HepG2 (cell line): Measurements from ENCODE around the gene KDM3B. TPM values are rescaled to one million over a fixed set of nuclear protein-coding genes. Genes with fewer than 3 reads are reported as not detected.

Experiments used
- ARNT2 ChIP-seq: sonication (generic); formaldehyde crosslinking; IDR thresholded peaks from 2 replicates; pipeline ENCODE4 v1.8.0; 2022; ENCODE audit warnings: mild to moderate bottlenecking, low read depth, missing genetic modification reagents, moderate library complexity
- BORCS8-MEF2B ChIP-seq: sonication (generic); formaldehyde crosslinking; IDR thresholded peaks from 2 replicates; pipeline ENCODE4 v1.8.0; 2022; ENCODE audit warnings: mild to moderate bottlenecking, missing genetic modification reagents
- ELF1 ChIP-seq: sonication (generic); formaldehyde crosslinking; IDR thresholded peaks from 2 replicates; pipeline ENCODE4 v1.4.0; 2020; ENCODE audit warnings: missing genetic modification reagents
- HCFC1 ChIP-seq: fragments of 150-350 bp; IDR thresholded peaks from 2 replicates; pipeline ENCODE4 v1.6.1; 2014; ENCODE audit warnings: low read depth, low read length
- PBX2 ChIP-seq: IDR thresholded peaks from 2 replicates; pipeline ENCODE4 v1.6.1; 2016; ENCODE audit warnings: control low read depth
- PHB2 ChIP-seq: fragments of 450-650 bp; IDR thresholded peaks from 2 replicates; pipeline ENCODE4 v1.6.1; 2018; ENCODE audit not compliant: partially characterized antibody
- SALL1 ChIP-seq: sonication (generic); formaldehyde crosslinking; IDR thresholded peaks from 2 replicates; pipeline ENCODE4 v1.8.0; 2022; ENCODE audit warnings: mild to moderate bottlenecking, missing genetic modification reagents
- SMAD1 ChIP-seq: sonication (generic); formaldehyde crosslinking; IDR thresholded peaks from 2 replicates; pipeline ENCODE4 v1.4.0; 2020; ENCODE audit warnings: missing genetic modification reagents, low read depth, mild to moderate bottlenecking, borderline replicate concordance
- TAF1 ChIP-seq: sonication (generic); formaldehyde crosslinking; IDR thresholded peaks from 2 replicates; pipeline ENCODE4 v1.4.0; 2020; ENCODE audit warnings: missing genetic modification reagents
- TFE3 ChIP-seq: IDR thresholded peaks from 2 replicates; pipeline ENCODE4 v1.6.1; 2016
- TRIM24 ChIP-seq: sonication (generic); formaldehyde crosslinking; IDR thresholded peaks from 2 replicates; pipeline ENCODE4 v1.8.0; 2022; ENCODE audit warnings: mild to moderate bottlenecking, missing genetic modification reagents
- ZNF136 ChIP-seq: sonication (generic); formaldehyde crosslinking; IDR thresholded peaks from 2 replicates; pipeline ENCODE4 v1.8.1; 2022; ENCODE audit warnings: low read depth, mild to moderate bottlenecking, moderate library complexity, missing genetic modification reagents
- ZNF143 ChIP-seq: sonication (generic); formaldehyde crosslinking; IDR thresholded peaks from 2 replicates; pipeline ENCODE4 v1.4.0; 2020; ENCODE audit warnings: missing genetic modification reagents
- ZNF619 ChIP-seq: sonication (generic); formaldehyde crosslinking; IDR thresholded peaks from 2 replicates; pipeline ENCODE4 v1.4.0; 2020; ENCODE audit warnings: mild to moderate bottlenecking, missing genetic modification reagents
- polyA plus RNA-seq, 8 experiments: library from polyadenylated mRNA; depleted of rRNA in 3 of 8; stranded (reverse) in 7 of 8; unstranded in 1 of 8; fragments of >200 nt; fragmentation: Illumina TruSeq in 4 of 8; extraction: Trizol in 4 of 8; gene quantifications; 2 replicates each; pipeline versions ENCODE4 v1.2.1 to v1.2.3, GENCODE V29; 2011 to 2016; ENCODE audit warnings: low read depth in 4 of 8, missing spikeins in 1 of 8, mixed read lengths in 1 of 8; ENCODE audit not compliant: insufficient read depth in 1 of 8
- total RNA-seq, 5 experiments: library from RNA; depleted of rRNA; stranded (reverse); fragments of >200 nt; fragmentation: Illumina TruSeq; extraction: Trizol; gene quantifications; 2 replicates each; pipeline ENCODE4 v1.2.3, GENCODE V29; 2016; ENCODE audit warnings: low read depth in 1 of 5
- TF ChIP-seq, protein P1 (sequence below): sonication (generic); formaldehyde crosslinking; IDR thresholded peaks from 2 replicates; pipeline ENCODE4 v1.5.0; 2020; ENCODE audit warnings: mild to moderate bottlenecking, low read depth, missing genetic modification reagents, borderline replicate concordance
- TF ChIP-seq, protein P2 (sequence below): sonication (generic); formaldehyde crosslinking; IDR thresholded peaks from 2 replicates; pipeline ENCODE4 v1.4.0; 2020; ENCODE audit warnings: missing genetic modification reagents, mild to moderate bottlenecking, borderline replicate concordance
- TF ChIP-seq, protein P3 (sequence below): sonication (generic); formaldehyde crosslinking; IDR thresholded peaks from 2 replicates; pipeline ENCODE4; 2020; ENCODE audit warnings: missing genetic modification reagents, mild to moderate bottlenecking, borderline replicate concordance

The KDM3B gene
- total and polyA plus RNA-seq, 2 of the 13 experiments (the other 11 are each of a cell fraction or from before 2014, with no cell fraction given): 19.7 to 34.3 TPM

DNA sequence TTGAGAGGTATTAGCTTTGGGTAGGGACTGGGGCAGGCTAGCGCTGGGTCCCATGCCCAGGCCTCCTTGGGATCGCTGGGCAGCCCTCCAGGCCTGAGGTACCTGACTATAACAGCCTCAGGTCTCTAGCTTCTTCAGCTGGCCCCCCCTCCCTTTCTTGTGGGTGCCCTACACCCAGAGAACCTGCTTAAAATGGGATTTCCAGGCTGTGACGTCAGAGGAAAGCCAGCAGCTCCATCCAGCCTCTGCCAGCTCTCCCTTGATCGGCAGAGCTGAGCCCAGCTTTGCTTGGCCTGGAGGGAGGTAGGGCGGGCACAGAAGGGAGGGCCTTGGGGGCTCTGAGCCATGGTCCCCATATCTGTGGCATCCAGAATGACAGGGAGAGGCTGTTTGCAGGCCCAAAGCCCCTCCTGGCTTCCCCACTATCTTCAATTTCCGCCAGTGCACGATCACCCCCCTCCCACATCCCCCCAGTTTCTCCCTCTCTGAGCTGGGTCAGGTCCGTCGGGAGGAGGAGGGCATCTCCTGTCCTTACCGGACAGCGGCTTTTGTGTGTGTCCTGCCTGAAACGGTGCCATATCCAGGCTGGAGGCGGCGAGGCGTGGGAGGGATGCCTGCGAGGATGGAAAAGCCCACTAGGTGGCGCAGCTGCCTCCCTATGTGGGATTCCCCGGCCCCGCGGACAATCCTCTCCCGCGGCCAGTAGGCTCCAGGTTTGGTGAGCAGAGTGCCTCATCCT is 97.2 kb downstream of the KDM3B start (continued):
- TF ChIP-seq ZNF619 (CRISPR knock-in tag) (peak; percentile 85), ELF1 (0 out of 2 replicates have a peak, but pooled peaks have one; percentile 27), TFE3 (no peak), TRIM24 (CRISPR knock-in tag) (peak; percentile 25; the same call in 1 of the 2 replicates), PBX2 (CRISPR knock-in tag) (no peak), BORCS8-MEF2B (0 out of 2 replicates have a peak, but pooled peaks have one; percentile 22), TAF1 (CRISPR knock-in tag) (no peak), PHB2 (no peak), ZNF143 (CRISPR knock-in tag) (no peak), HCFC1 (no peak), SMAD1 (no peak), ZNF136 (0 out of 2 replicates have a peak, but pooled peaks have one; percentile 29), ARNT2 (CRISPR knock-in tag) (0 out of 2 replicates have a peak, but pooled peaks have one; percentile 25), SALL1 (peak; percentile 72)
- TF ChIP-seq, protein P1, sequence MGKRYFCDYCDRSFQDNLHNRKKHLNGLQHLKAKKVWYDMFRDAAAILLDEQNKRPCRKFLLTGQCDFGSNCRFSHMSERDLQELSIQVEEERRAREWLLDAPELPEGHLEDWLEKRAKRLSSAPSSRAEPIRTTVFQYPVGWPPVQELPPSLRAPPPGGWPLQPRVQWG (CRISPR knock-in tag): no peak
- TF ChIP-seq, protein P2, sequence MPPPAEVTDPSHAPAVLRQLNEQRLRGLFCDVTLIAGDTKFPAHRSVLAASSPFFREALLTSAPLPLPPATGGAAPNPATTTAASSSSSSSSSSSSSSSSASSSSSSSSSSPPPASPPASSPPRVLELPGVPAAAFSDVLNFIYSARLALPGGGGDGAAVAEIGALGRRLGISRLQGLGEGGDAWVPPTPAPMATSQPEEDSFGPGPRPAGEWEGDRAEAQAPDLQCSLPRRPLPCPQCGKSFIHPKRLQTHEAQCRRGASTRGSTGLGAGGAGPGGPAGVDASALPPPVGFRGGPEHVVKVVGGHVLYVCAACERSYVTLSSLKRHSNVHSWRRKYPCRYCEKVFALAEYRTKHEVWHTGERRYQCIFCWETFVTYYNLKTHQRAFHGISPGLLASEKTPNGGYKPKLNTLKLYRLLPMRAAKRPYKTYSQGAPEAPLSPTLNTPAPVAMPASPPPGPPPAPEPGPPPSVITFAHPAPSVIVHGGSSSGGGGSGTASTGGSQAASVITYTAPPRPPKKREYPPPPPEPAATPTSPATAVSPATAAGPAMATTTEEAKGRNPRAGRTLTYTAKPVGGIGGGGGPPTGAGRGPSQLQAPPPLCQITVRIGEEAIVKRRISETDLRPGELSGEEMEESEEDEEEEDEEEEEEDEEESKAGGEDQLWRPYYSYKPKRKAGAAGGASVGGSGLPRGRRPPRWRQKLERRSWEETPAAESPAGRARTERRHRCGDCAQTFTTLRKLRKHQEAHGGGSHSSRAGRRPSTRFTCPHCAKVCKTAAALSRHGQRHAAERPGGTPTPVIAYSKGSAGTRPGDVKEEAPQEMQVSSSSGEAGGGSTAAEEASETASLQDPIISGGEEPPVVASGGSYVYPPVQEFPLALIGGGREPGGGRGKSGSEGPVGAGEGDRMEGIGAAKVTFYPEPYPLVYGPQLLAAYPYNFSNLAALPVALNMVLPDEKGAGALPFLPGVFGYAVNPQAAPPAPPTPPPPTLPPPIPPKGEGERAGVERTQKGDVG (CRISPR knock-in tag): no peak
- TF ChIP-seq, protein P3, sequence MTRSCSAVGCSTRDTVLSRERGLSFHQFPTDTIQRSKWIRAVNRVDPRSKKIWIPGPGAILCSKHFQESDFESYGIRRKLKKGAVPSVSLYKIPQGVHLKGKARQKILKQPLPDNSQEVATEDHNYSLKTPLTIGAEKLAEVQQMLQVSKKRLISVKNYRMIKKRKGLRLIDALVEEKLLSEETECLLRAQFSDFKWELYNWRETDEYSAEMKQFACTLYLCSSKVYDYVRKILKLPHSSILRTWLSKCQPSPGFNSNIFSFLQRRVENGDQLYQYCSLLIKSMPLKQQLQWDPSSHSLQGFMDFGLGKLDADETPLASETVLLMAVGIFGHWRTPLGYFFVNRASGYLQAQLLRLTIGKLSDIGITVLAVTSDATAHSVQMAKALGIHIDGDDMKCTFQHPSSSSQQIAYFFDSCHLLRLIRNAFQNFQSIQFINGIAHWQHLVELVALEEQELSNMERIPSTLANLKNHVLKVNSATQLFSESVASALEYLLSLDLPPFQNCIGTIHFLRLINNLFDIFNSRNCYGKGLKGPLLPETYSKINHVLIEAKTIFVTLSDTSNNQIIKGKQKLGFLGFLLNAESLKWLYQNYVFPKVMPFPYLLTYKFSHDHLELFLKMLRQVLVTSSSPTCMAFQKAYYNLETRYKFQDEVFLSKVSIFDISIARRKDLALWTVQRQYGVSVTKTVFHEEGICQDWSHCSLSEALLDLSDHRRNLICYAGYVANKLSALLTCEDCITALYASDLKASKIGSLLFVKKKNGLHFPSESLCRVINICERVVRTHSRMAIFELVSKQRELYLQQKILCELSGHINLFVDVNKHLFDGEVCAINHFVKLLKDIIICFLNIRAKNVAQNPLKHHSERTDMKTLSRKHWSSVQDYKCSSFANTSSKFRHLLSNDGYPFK (CRISPR knock-in tag): peak; percentile 45; the same call in 1 of the 2 replicates
